Transverse colon (tissue), 4 donors: ENCODE measurements around the gene KIF1B. TPM values are rescaled to one million over a fixed set of nuclear protein-coding genes. Genes with fewer than 3 reads are reported as not detected.

Experiments used
- DNase-seq: peaks from one replicate; pipeline ENCODE4 v3.0.0-alpha.2; 2019
- H3K27ac ChIP-seq, 4 donors: fragments of 200-600 bp; sonication (generic); 2 replicates each; pipeline ENCODE4 v1.5.1; 2016 to 2018; ENCODE audit warnings: inconsistent platforms in 4 of 4
- H3K27me3 ChIP-seq: fragments of 200-600 bp; sonication (generic); 2 replicates; pipeline ENCODE4 v1.5.1; 2017; ENCODE audit warnings: inconsistent platforms
- H3K36me3 ChIP-seq, 4 donors: fragments of 200-600 bp; sonication (generic); 2 replicates each; pipeline ENCODE4 v1.5.1; 2017 to 2019; ENCODE audit warnings: inconsistent platforms in 4 of 4
- H3K4me1 ChIP-seq, 4 donors: fragments of 200-600 bp; sonication (generic); 2 replicates each; pipeline ENCODE4 v1.5.1; 2017 to 2020; ENCODE audit warnings: inconsistent platforms in 4 of 4
- H3K4me3 ChIP-seq, 4 donors: fragments of 200-600 bp; sonication (generic); 1 replicate in 1 of 4; 2 replicates in 3 of 4; pipeline versions ENCODE4 v1.5.1 to v1.6.1; 2017 to 2019; ENCODE audit warnings: inconsistent platforms in 4 of 4
- H3K9me3 ChIP-seq, 2 donors: fragments of 200-600 bp; sonication (generic); 2 replicates each; pipeline ENCODE4 v1.5.1; 2017 to 2019; ENCODE audit warnings: inconsistent platforms in 2 of 2
- CTCF ChIP-seq, 5 experiments: fragments of 200-600 bp in 3 of 5; fragments of 450-650 bp in 2 of 5; sonication (generic) in 3 of 5; IDR thresholded peaks; 1 replicate in 2 of 5; 2 replicates in 3 of 5; pipeline ENCODE4 v1.5.1; 2016 to 2017; ENCODE audit warnings: antibody characterized with exemption in 5 of 5, inconsistent platforms in 3 of 5, mild to moderate bottlenecking in 2 of 5, moderate library complexity in 1 of 5
- EP300 ChIP-seq: sonication (generic); formaldehyde crosslinking; IDR thresholded peaks from one replicate; pipeline ENCODE4 v1.6.1; 2017; ENCODE audit warnings: antibody characterized with exemption, low read depth
- POLR2A ChIP-seq: fragments of 450-650 bp; IDR thresholded peaks from one replicate; pipeline ENCODE4 v1.6.1; 2016; ENCODE audit warnings: antibody characterized with exemption, mild to moderate bottlenecking, moderate library complexity
- POLR2AphosphoS5 ChIP-seq, 3 donors: sonication (generic); formaldehyde crosslinking; IDR thresholded peaks; one replicate each; pipeline ENCODE4 v1.6.1; 2016; ENCODE audit warnings: antibody characterized with exemption in 3 of 3
- WGBS, 2 donors: methylation state at CpG; one replicate each; pipeline ENCODE4 v1.1.5; 2018; ENCODE audit warnings: low coverage in 1 of 2; 5-methylcytosine and 5-hydroxymethylcytosine counted together
- in situ Hi-C, 4 donors: fragments of 200-750 bp; cut with MboI; loops; one replicate each; pipeline versions ENCODE4 v1.15.0 to v1.15.1; 2017; ENCODE audit warnings: low sequenced_read_pairs in 3 of 4, low pct_ligation_motif_present in 1 of 4, low pct_unique_long_range_greater_than_20kb in 1 of 4
- intact Hi-C: fragments of 100-400 bp; cut with DNase I; formaldehyde crosslinking; loops from one replicate; pipeline ENCODE4 v1.15.1; 2023; ENCODE audit warnings: low total_unique reads
- total RNA-seq, 4 donors: library from RNA; depleted of rRNA; stranded (reverse); fragments of >200 nt; gene quantifications; one replicate each; pipeline ENCODE4 v1.1.0, GENCODE V29; 2016

Gene KIF1B
- total RNA-seq, 4 donors from 2014 or later: 50.9 to 87.9 (median 71.4) TPM

DNA sequence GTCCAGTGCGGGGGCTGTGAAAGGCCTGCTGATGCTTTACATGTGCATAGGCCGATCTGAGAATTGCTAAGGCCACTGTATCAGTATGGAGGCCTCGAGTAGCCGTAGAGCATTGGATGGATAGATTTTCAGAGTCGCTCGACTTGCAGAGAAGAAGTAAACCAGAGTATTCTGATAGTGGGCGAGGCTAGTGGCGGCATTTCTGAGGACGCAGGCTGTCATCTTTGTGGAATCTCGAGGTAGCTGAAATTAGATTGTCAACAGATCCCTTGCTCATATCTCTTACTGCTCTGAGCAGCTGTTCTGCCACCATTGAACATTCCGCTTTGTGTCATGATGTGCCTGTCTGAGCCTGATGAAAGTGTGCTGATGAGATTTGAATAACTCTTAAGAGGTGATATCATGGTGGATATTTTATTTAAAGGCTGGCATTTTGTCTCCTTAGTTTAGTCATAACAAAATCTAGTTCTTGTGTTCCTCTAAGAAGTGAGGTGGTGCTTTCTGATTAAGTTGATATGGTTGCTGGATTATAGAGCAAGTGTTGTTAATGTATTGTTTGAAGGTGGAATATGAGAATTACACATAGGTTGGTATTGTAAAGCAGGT is 1.5 kb downstream of the KIF1B start:
- Histone ChIP-seq H3K4me1 (peaks cover 11 to 55% (median 29%) of the 10 kb centered on the region in 4 donors), H3K27ac (peak overlapping the region; percentile 94 to 98 (median 98)), H3K27me3 (no peaks in the 10 kb centered on the region), H3K9me3 (no peaks in the 10 kb centered on the region), H3K4me3 (peak overlapping the region in 3 of 4 donors; percentile 75 to 95 (median 85)), H3K36me3 (no peaks in the 10 kb centered on the region)
- DNase-seq: no peak
- in situ Hi-C loops (loop anchor here in 3 of 4 donors (25.0 kb wide), 1 partner anchor 125 kb away; no protein-coding TSS in a partner anchor), intact Hi-C loops (loop anchor here (5.0 kb wide), 1 partner anchor 665 kb away; no protein-coding TSS in a partner anchor)
- WGBS, 2 donors: 34 to 36% methylated on average over 2 to 11 of the region's 11 CpGs
- TF ChIP-seq CTCF (IDR thresholded peaks at IDR 0.05): no peak
- TF ChIP-seq EP300: no peak
- no peak for TF ChIP-seq POLR2AphosphoS5 (IDR thresholded peaks at IDR 0.05)
- no peak for TF ChIP-seq POLR2A

DNA sequence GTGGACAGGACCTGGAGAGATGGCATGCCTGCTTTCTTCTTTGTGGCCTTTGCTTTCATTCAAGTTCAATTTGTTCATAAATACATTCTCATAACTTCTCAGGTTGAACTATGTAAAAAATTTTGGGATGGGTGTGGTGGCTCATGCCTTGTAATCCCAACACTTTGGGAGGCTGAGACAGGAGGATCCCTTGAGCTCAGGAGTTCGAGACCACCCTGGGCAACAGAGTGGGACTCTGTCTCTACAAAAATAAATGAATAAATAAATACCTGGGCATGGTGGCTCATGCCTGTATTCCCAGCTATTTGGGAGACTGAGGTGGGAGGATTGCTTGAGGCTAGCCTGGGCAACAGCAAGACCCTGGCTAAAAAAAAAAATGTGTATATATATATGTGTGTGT is 2.1 kb downstream of the KIF1B start:
- Histone ChIP-seq H3K4me3 (peak overlapping the region in 1 of 4 donors; percentile 85), H3K9me3 (no peaks in the 10 kb centered on the region), H3K36me3 (no peaks in the 10 kb centered on the region), H3K4me1 (peaks cover 14 to 60% (median 35%) of the 10 kb centered on the region in 4 donors), H3K27me3 (no peaks in the 10 kb centered on the region), H3K27ac (peak overlapping the region; percentile 94 to 98 (median 98))
- intact Hi-C loops (loop anchor here (5.0 kb wide), 1 partner anchor 665 kb away; no protein-coding TSS in a partner anchor), in situ Hi-C loops (loop anchor here in 3 of 4 donors (25.0 kb wide), 1 partner anchor 125 kb away; no protein-coding TSS in a partner anchor)
- WGBS, 2 donors: 86 to 100% methylated on average over 1 of the region's 1 CpG
- no peak for DNase-seq
- TF ChIP-seq POLR2A (no peak), POLR2AphosphoS5 (IDR thresholded peaks at IDR 0.05) (no peak), CTCF (IDR thresholded peaks at IDR 0.05) (no peak), EP300 (no peak)

DNA sequence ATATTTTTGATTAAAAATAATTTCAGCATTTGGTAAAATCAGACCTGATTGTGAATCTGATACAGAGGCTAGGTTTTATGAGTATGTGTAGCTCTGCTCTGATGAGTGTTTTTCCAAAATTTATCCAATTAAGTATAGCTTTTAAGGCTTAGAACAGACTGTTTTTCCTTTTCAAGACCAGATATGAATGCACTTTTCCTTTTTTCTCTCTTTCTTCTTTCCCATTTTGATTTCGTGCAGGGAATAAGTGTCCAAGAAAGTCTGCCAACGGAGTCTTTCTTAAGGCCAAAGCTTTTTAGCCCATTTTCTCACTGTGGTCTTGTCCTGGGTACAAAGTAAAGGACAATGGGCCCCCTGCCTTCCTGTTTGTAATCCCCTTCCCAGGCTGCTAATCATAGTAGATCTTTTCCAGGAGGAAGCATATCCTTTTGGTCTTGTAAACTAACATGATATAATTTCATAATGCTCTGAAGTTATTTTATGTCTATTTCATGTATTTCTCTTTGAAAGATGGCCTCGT is 2.9 kb downstream of the KIF1B start:
- WGBS, 2 donors: 64 to 65% methylated on average over 3 of the region's 3 CpGs
- Histone ChIP-seq H3K27me3 (no peaks in the 10 kb centered on the region), H3K4me3 (no peak overlapping the region), H3K36me3 (no peaks in the 10 kb centered on the region), H3K27ac (peak overlapping the region; percentile 19 to 57 (median 48)), H3K4me1 (peaks cover 21 to 68% (median 41%) of the 10 kb centered on the region in 4 donors), H3K9me3 (no peaks in the 10 kb centered on the region)
- DNase-seq: no peak
- in situ Hi-C loops: loop anchor here in 3 of 4 donors (25.0 kb wide), 1 partner anchor 124 kb away; no protein-coding TSS in a partner anchor
- TF ChIP-seq CTCF (IDR thresholded peaks at IDR 0.05): no peak
- no peak for TF ChIP-seq POLR2AphosphoS5 (IDR thresholded peaks at IDR 0.05)
- no peak for TF ChIP-seq EP300
- no peak for TF ChIP-seq POLR2A
- intact Hi-C loops: loop anchor here (5.0 kb wide), 1 partner anchor 666 kb away; no protein-coding TSS in a partner anchor

DNA sequence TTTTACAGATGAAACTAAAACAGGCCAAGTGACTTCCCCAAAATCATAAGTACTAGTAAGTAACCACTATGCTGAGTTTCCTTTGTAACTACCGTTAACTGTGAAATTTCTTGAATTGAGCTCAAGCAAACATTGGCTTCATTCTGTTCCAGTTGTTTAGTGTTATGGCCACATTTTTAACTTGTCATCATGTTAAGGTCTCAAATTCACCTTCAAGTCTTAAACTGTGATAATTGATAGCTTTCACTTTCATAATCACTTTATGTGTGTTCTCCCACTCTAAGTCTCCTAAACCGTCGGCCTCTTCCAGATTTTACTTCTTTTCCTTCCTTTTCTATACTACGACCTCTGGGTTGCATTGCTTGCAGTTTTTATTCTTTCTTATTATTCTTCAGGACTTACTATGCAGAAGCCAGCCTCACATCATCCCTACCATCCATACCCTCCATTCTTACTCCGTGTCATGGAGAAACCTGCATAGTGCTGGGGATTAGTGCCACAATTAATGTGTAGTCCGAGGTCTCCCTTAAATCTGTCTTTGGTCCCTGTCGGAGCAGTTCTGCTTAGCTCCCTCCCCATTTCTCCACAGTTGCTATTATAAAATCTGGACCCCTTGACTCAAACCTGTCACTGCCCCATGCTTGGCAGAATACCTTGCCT is 5.8 kb downstream of the KIF1B start:
- in situ Hi-C loops (loop anchor here in 3 of 4 donors (25.0 kb wide), 1 partner anchor 121 kb away; no protein-coding TSS in a partner anchor), intact Hi-C loops (no loop called here)
- peak overlapping the region in 3 of 4 donors; percentile 9 to 59 (median 27) for H3K27ac ChIP-seq
- no peaks in the 10 kb centered on the region for H3K27me3 ChIP-seq
- no peak overlapping the region for H3K4me3 ChIP-seq
- WGBS, 2 donors: 60 to 72% methylated on average over 7 of the region's 7 CpGs
- H3K36me3 ChIP-seq: no peaks in the 10 kb centered on the region
- H3K9me3 ChIP-seq: no peaks in the 10 kb centered on the region
- H3K4me1 ChIP-seq: peaks cover 21 to 71% (median 39%) of the 10 kb centered on the region in 4 donors
- DNase-seq: no peak
- TF ChIP-seq CTCF (IDR thresholded peaks at IDR 0.05): no peak
- no peak for TF ChIP-seq POLR2A
- TF ChIP-seq POLR2AphosphoS5 (IDR thresholded peaks at IDR 0.05): no peak
- TF ChIP-seq EP300: no peak
